Panc1 (cell line): Measurements from ENCODE around the gene DPYD. TPM values are rescaled to one million over a fixed set of nuclear protein-coding genes. Genes with fewer than 3 reads are reported as not detected.

ENCODE experiments used
- ATAC-seq: fragments of 200-7000 bp; cut with Tn5 transposase; 2 replicates; pipeline ENCODE4 v1.9.1; 2020; ENCODE audit warnings: mild to moderate bottlenecking, moderate library complexity
- BruUV-seq: library from RNA; stranded (reverse); fragments of 400-500 nt; replicated peaks from 2 replicates; lab custom pipeline; 2021; lab: Mats Ljungman, UMichigan
- CTCF ChIA-PET: fragments of 300-600 bp; sonication (Branson Sonifier 250); formaldehyde crosslinking; loops from one replicate; lab custom pipeline; 2022; ENCODE audit warnings: antibody characterized with exemption; lab: Charles Lee
- POLR2A ChIA-PET: fragments of 300-600 bp; sonication (Branson Sonifier 250); formaldehyde crosslinking; loops from one replicate; lab custom pipeline; 2022; ENCODE audit warnings: antibody characterized with exemption; lab: Charles Lee
- DNase-seq: peaks from one replicate; pipeline ENCODE4 v3.0.0-alpha.2; 2010; ENCODE audit warnings: low read depth, low spot score
- H3K27ac ChIP-seq: 2 replicates; pipeline ENCODE4 v1.5.1; 2011; ENCODE audit warnings: mild to moderate bottlenecking, low read length, inconsistent platforms
- H3K27me3 ChIP-seq: fragments of 200-500 bp; sonication (Bioruptor generic); 2 replicates; pipeline ENCODE4 v1.6.0; 2014; ENCODE audit warnings: low read length, inconsistent platforms; ENCODE audit not compliant: control insufficient read depth, insufficient read depth
- H3K36me3 ChIP-seq: fragments of 200-500 bp; sonication (Bioruptor generic); 2 replicates; pipeline ENCODE4 v1.5.1; 2014; ENCODE audit warnings: inconsistent platforms, mild to moderate bottlenecking, low read length, moderate library complexity; ENCODE audit not compliant: control insufficient read depth, insufficient read depth
- H3K4me1 ChIP-seq: 2 replicates; pipeline ENCODE4 v1.5.1; 2011; ENCODE audit warnings: inconsistent platforms, mild to moderate bottlenecking, low read length, moderate library complexity; ENCODE audit not compliant: control insufficient read depth, insufficient read depth
- H3K4me3 ChIP-seq, 2 experiments: 2 replicates each; pipeline ENCODE4 v1.5.1; 2011 to 2012; ENCODE audit warnings: low read depth in 2 of 2, low read length in 2 of 2, mild to moderate bottlenecking in 2 of 2, inconsistent platforms in 1 of 2, moderate library complexity in 1 of 2
- H3K9me3 ChIP-seq: fragments of 200-500 bp; sonication (Bioruptor generic); 2 replicates; pipeline ENCODE4 v1.5.1; 2014; ENCODE audit warnings: low read depth, mild to moderate bottlenecking, inconsistent platforms, low read length, moderate library complexity; ENCODE audit not compliant: control insufficient read depth, insufficient read depth
- CTCF ChIP-seq: fragments of 450-650 bp; IDR thresholded peaks from 2 replicates; pipeline ENCODE4 v1.5.1; 2017; ENCODE audit warnings: mild to moderate bottlenecking
- POLR2AphosphoS5 ChIP-seq: IDR thresholded peaks from 2 replicates; pipeline ENCODE4 v1.6.1; 2012; ENCODE audit warnings: mild to moderate bottlenecking, low read depth, low read length, moderate library complexity
- REST ChIP-seq, 2 experiments: IDR thresholded peaks; 2 replicates each; pipeline ENCODE4 v1.6.1; 2011 to 2012; ENCODE audit warnings: low read depth in 2 of 2, control low read depth in 1 of 2, low read length in 1 of 2, mild to moderate bottlenecking in 1 of 2, moderate library complexity in 1 of 2; ENCODE audit not compliant: insufficient read depth in 1 of 2
- SIN3A ChIP-seq: IDR thresholded peaks from 2 replicates; pipeline ENCODE4 v1.6.1; 2012; ENCODE audit warnings: low read depth, mild to moderate bottlenecking, low read length, moderate library complexity, borderline replicate concordance; ENCODE audit not compliant: insufficient read depth
- TCF7L2 ChIP-seq: IDR thresholded peaks from 2 replicates; pipeline ENCODE4 v1.6.1; 2011; ENCODE audit warnings: mild to moderate bottlenecking, low read depth, low read length, inconsistent platforms
- in situ Hi-C: cut with HindIII; loops from 2 replicates; pipeline ENCODE4 v1.10.0; 2016; ENCODE audit warnings: low sequenced_read_pairs, low pct_unique_long_range_greater_than_20kb
- intact Hi-C: fragments of 100-400 bp; cut with micrococcal nuclease; formaldehyde crosslinking; loops from one replicate; pipeline ENCODE4 v1.10.0; 2022; ENCODE audit not compliant: unreplicated experiment
- total RNA-seq: library from RNA; stranded (reverse); gene quantifications from one replicate; pipeline ENCODE4 v1.2.1, GENCODE V29; 2021; ENCODE audit not compliant: unreplicated experiment

DPYD gene
- total RNA-seq, 1 experiment from 2014 or later: 2.0 TPM

- intact Hi-C loops: no loop called here
- Histone ChIP-seq H3K36me3 (no peaks in the 10 kb centered on the region; the same call in 1 of the 2 replicates), H3K4me3 (no peak overlapping the region), H3K4me1 (no peaks in the 10 kb centered on the region), H3K9me3 (no peaks in the 10 kb centered on the region), H3K27ac (no peak overlapping the region), H3K27me3 (no peaks in the 10 kb centered on the region)
- ChIA-PET POLR2A (no interaction called here), CTCF (no interaction called here)
- no TSS peak for BruUV-seq
- TF ChIP-seq TCF7L2 (no peak), REST (IDR thresholded peaks at IDR 0.05; ENCODE audit: insufficient read depth in 1 of 2, low read depth in 2 of 2, low read length in 1 of 2) (no peak), SIN3A (no peak), POLR2AphosphoS5 (no peak), CTCF (no peak)
- in situ Hi-C loops: no loop called here
- DNase-seq (no peak), ATAC-seq (no peak)
These were observed 613.3 kb downstream of the DPYD start for GRCh38 chr1:97307568-97307967.

- Histone ChIP-seq H3K27ac (no peak overlapping the region), H3K4me1 (no peaks in the 10 kb centered on the region), H3K4me3 (no peak overlapping the region), H3K36me3 (no peaks in the 10 kb centered on the region; the same call in 1 of the 2 replicates), H3K27me3 (no peaks in the 10 kb centered on the region), H3K9me3 (no peaks in the 10 kb centered on the region)
- intact Hi-C loops: no loop called here
- TF ChIP-seq CTCF: no peak
- TF ChIP-seq SIN3A: no peak
- TF ChIP-seq TCF7L2: no peak
- ATAC-seq (no peak), DNase-seq (no peak)
- POLR2A ChIA-PET: no interaction called here
- CTCF ChIA-PET: no interaction called here
- BruUV-seq: no TSS peak
- in situ Hi-C loops: no loop called here
These were observed 613.7 kb downstream of the DPYD start for GRCh38 chr1:97307151-97307550.
